Measurements from ENCODE around the gene CDIPT. TPM values are rescaled to one million over a fixed set of nuclear protein-coding genes. Genes with fewer than 3 reads are reported as not detected.

The CDIPT gene
- total RNA-seq, 2 donors from 2014 or later = 39.4 to 40.6 TPM

DNA sequence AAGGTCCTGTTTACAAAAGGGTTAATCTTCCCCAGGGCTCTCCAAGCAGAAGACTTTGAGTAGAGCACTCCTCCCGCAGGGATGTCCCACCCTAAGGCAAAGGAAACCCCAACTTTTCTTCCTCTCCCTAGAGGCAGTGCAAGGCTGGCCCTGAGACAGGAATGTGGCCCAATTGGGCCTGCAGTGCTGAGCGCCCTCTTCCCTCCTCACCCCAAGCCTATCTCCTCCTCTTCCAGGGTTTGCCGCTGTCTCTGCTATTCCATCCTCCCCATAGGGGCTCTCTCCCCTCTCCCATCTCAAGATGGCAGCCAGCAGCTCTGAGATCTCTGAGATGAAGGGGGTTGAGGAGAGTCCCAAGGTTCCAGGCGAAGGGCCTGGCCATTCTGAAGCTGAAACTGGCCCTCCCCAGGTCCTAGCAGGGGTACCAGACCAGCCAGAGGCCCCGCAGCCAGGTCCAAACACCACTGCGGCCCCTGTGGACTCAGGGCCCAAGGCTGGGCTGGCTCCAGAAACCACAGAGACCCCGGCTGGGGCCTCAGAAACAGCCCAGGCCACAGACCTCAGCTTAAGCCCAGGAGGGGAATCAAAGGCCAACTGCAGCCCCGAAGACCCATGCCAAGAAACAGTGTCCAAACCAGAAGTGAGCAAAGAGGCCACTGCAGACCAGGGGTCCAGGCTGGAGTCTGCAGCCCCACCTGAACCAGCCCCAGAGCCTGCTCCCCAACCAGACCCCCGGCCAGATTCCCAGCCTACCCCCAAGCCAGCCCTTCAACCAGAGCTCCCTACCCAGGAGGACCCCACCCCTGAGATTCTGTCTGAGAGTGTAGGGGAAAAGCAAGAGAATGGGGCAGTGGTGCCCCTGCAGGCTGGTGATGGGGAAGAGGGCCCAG, 50.0 kb downstream of the CDIPT start:
- no peak for ATAC-seq
- Mint-ChIP-seq H3K27ac (peak overlapping the region in 1 of 2 donors; percentile 81), H3K36me3 (peaks cover 29 to 30% of the 10 kb centered on the region in 2 donors), H3K9me3 (no peaks in the 10 kb centered on the region)
- no peak for DNase-seq (ENCODE audit: low spot score in 2 of 2)

DNA sequence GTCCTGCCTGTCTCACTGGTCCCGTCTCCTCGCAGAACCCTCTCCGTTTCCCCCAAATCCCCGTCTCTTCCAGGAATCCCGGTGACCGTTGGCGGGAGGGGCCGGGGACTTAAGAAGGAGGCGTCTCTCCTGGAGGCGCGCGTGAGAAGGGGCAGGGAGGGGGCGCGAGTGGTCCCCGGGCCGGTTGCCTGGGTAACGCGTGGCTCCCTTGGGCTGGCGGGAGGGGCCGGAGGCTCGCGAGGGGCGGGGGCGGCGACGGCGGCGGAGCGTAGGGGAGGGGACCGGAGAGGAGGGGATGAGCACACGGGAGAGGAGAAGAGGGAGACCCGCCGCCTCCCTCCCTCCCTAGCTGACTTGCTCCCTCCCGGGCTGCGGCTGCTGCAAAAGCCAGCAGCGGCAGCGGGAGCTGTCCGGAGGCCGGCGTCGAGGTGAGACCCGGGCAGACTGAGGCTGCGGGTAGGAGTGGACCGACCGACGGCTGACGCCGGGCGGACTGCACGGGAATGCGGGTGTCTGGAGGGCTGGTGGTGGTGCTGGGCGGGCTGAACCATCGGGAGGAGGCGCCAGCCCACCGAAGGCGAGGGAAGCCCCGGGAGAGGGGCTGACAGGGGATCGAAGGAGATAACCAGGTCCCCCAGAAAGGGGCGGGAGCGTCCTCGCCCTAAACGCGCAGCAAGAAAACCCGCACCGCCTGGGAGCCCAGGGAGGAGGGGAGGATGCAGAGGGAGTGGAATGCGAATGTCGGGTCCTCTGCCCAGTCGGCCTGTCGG, 50.9 kb downstream of the CDIPT start, which contains the start of gene PRRT2:
Gene PRRT2, plus strand, starts transcription at position 298 of the 770 bp plus-strand sequence. CDS start 862 bp downstream, outside the sequence.
- Mint-ChIP-seq H3K27ac (peak within 1 kb of the TSS; percentile 89 to 91), H3K36me3 (peaks cover 27 to 30% of the 10 kb centered on the region in 2 donors), H3K9me3 (no peaks in the 10 kb centered on the region)
- DNase-seq (ENCODE audit: low spot score in 2 of 2) = no peak
- ATAC-seq = no peak

DNA sequence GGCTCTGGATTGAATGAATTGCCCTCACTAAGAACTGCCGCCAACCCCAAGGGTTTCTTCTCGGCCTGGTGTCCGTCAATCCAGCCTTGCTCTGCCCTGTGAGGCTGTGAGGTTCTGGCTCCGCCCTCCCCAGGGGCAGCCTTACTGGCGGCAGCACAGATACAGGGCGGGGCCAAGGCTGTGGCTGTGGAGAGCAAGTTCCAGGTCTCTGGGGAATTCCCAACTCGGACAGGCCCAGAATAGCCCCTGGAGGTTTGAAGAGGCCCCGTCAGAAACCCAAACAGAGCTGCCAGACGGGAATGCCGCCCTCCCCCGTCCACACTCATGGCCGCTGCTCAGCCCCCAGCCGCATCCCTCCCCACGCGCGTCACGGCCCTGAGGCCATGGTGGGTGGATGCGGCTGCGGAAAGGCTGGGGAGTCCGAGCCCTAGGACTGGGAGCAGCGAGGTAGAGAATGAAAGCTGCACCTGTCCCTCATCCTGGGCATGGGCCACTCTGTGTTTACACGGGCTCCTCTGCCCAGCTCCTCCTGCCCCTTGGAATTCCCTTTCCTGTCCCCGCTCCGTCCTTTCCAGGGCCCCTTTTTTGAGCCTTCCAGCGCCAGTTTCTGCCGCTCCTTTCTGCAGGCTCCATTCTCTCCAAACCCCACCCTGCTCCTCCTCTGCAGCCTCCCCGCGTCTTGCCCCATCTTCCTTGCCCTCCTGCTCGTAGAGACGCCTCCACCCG, 51.7 kb downstream of the CDIPT start:
- peak; percentile 78 to 93 for DNase-seq (ENCODE audit: low spot score in 2 of 2)
- H3K36me3 Mint-ChIP-seq = peaks cover 20 to 24% of the 10 kb centered on the region in 2 donors
- H3K9me3 Mint-ChIP-seq = no peaks in the 10 kb centered on the region
- ATAC-seq = peak; percentile 50 to 70
- peak overlapping the region; percentile 89 to 91 for H3K27ac Mint-ChIP-seq

DNA sequence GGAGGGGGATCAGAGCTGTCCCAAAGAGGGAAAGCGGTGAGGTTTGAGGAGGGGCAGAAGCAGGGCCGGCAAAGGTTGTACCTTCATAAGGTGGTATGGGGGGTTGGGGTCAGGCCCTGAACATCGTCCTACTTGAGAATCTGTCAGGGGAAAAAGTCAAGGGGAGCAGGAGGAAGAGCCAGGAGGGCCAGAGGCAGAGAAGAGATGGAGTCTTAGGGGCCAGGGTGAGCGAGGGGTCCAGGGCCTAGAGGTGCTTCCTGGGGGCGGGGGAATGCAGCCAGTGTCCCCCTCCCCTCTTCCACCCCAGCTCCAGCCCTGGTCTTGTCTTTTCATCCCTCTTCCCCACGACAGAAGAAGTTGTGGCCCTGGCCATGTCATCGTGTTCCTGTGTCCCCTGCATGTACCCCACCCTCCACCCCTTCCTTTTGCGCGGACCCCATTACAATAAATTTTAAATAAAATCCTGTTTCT, 52.3 kb downstream of the CDIPT start:
- Mint-ChIP-seq H3K36me3 (peaks cover 20 to 24% of the 10 kb centered on the region in 2 donors), H3K9me3 (no peaks in the 10 kb centered on the region), H3K27ac (peak overlapping the region; percentile 89 to 91)
- ATAC-seq (no peak), DNase-seq (ENCODE audit: low spot score in 2 of 2) (no peak)

DNA sequence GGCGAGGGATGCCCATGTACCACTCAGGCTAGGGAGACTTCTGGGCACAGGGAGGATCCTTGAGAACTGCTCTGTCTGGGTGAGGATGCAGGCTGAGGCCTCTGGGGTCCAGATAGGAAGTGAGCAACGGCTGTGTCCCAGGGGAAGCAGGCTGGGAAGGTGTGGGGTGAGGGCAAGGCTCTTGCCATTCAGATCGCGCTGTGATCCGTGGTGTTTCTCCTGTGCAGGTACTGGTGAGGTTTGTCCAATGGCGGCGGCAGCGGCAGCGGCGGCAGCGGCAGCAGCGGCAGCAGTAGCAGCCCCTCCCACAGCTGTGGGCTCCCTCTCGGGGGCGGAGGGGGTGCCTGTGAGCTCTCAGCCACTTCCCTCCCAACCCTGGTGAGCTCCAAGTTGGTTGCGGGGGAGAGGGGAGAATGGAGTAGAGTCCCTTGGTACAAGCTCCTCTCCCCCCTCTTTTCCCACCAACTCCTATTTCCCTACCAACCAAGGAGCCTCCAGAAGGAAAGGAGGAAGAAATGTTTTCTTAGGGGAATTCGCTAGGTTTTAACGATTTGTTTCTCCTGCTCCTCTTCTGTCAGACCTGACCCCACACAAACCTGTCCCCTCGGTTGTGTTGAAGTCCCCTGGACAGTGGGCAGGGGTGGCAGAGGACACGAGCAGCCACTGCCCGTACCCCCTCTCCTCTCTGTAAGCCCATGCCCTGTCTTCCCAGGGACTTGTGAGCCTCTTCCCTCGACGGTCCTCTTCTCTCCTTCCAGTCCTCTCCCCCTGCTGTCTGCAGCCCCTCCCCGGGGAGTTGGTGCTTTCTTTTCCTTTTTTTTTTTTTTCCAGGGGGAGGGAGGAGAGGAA, 53.0 kb downstream of the CDIPT start:
- peaks cover 24 to 28% of the 10 kb centered on the region in 2 donors for H3K36me3 Mint-ChIP-seq
- H3K27ac Mint-ChIP-seq = peak overlapping the region; percentile 89 to 91
- H3K9me3 Mint-ChIP-seq = no peaks in the 10 kb centered on the region
- ATAC-seq (no peak), DNase-seq (ENCODE audit: low spot score in 2 of 2) (no peak)

DNA sequence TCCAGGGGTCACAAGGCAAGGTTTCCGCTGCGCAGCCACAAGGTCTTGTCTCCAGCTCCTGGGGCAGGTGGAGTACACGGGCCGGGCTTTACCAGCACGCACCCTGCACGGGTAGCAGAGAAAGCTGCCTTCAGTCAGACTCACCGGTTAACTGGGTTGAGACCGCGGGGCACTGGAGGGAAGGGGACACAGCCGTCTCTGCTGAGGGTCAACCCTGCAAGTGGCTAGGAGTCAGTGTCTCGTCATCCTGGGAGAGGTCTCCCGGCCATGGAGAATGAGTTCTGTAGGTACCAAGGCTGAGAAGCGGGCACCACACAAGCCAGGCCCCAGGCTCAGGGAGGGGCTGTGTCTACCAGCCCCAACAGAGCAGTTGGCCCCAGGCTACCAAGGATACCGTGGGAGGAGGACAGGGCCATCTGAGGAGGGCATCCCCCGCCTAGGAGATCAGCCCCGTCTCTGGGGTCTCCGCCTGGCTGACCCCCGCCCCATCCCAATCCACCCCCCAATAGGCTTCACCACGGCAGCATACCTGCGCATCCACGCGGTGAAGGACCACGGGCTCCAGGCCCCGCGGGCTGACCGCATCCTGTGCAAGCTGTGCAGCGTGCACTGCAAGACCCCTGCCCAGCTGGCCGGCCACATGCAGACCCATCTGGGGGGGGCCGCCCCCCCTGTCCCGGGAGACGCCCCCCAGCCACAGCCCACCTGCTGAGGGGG, 53.8 kb downstream of the CDIPT start:
- H3K27ac Mint-ChIP-seq = peak overlapping the region; percentile 93 to 97
- no peak for ATAC-seq
- DNase-seq (ENCODE audit: low spot score in 2 of 2) = no peak

More for the DNA sequence above, 53.8 kb downstream of the CDIPT start:
- Mint-ChIP-seq H3K9me3 (no peaks in the 10 kb centered on the region), H3K36me3 (peaks cover 32 to 34% of the 10 kb centered on the region in 2 donors)

Other genes with a start within 250 kb of the CDIPT start
- 100 to 1,000 TPM in 1 of 2 donors, 10 to 100 TPM in 1; 83.4 to 145 TPM for gene SPN, start 200.0 kb downstream of the CDIPT start, total RNA-seq
- 10 to 100 TPM; 10.1 to 14.5 TPM for gene QPRT, start 184.0 kb downstream of the CDIPT start, total RNA-seq
- gene C16orf54, start 117.2 kb downstream of the CDIPT start, total RNA-seq = 10 to 100 TPM; 14.0 to 19.5 TPM
- gene ZG16, start 85.0 kb downstream of the CDIPT start, total RNA-seq = not detected
- gene KIF22, start 72.5 kb downstream of the CDIPT start, total RNA-seq = 100 to 1,000 TPM; 151 to 268 TPM
- gene MAZ, start 56.7 kb downstream of the CDIPT start, total RNA-seq = 100 to 1,000 TPM; 285 to 386 TPM
- 1 to 10 TPM; 1.4 to 5.9 TPM for gene PRRT2, start 51.0 kb downstream of the CDIPT start, total RNA-seq
- 10 to 100 TPM; 20.2 to 40.0 TPM for gene PAGR1, start 47.1 kb downstream of the CDIPT start, total RNA-seq
- 100 to 1,000 TPM in 1 of 2 donors, 10 to 100 TPM in 1; 77.6 to 168 TPM for gene MVP, start 42.8 kb downstream of the CDIPT start, total RNA-seq
- 1 to 10 TPM in 1 of 2 donors, under 1 TPM in 1; 0.35 to 1.3 TPM for gene SEZ6L2, start 36.3 kb upstream of the CDIPT start, total RNA-seq
- gene ASPHD1, start 37.3 kb upstream of the CDIPT start, total RNA-seq = 1 to 10 TPM; 1.4 to 3.8 TPM
- 10 to 100 TPM; 37.1 to 55.5 TPM for gene KCTD13, start 63.0 kb upstream of the CDIPT start, total RNA-seq
- 10 to 100 TPM; 52.5 to 63.8 TPM for gene TMEM219, start 98.9 kb upstream of the CDIPT start, total RNA-seq
- 10 to 100 TPM; 29.6 to 52.7 TPM for gene TAOK2, start 110.6 kb upstream of the CDIPT start, total RNA-seq
- 10 to 100 TPM; 30.1 to 38.7 TPM for gene HIRIP3, start 132.4 kb upstream of the CDIPT start, total RNA-seq
- 10 to 100 TPM; 85.3 to 90.7 TPM for gene INO80E, start 133.0 kb upstream of the CDIPT start, total RNA-seq
- 1 to 10 TPM in 1 of 2 donors, under 1 TPM in 1; 0.80 to 2.0 TPM for gene DOC2A, start 147.8 kb upstream of the CDIPT start, total RNA-seq
- gene C16orf92, start 160.0 kb upstream of the CDIPT start, total RNA-seq = not detected
- gene TLCD3B, start 168.0 kb upstream of the CDIPT start, total RNA-seq = 10 to 100 TPM in 1 of 2 donors, 1 to 10 TPM in 1; 3.4 to 14.1 TPM
- 1,000 to 10,000 TPM; 1,322 to 2,822 TPM for gene ALDOA, start 202.5 kb upstream of the CDIPT start, total RNA-seq
- 100 to 1,000 TPM; 130 to 136 TPM for gene PPP4C, start 212.8 kb upstream of the CDIPT start, total RNA-seq
- 1 to 10 TPM; 3.9 to 5.7 TPM for gene TBX6, start 228.7 kb upstream of the CDIPT start, total RNA-seq
- 100 to 1,000 TPM in 1 of 2 donors, 10 to 100 TPM in 1; 24.0 to 112 TPM for gene YPEL3, start 233.0 kb upstream of the CDIPT start, total RNA-seq